ENCODE data around the gene KIAA1210. TPM values are rescaled to one million over a fixed set of nuclear protein-coding genes. Genes with fewer than 3 reads are reported as not detected.

The KIAA1210 gene
- polyA plus RNA-seq (2012; ENCODE audit: low read depth, missing spikeins) = not detected

DNA sequence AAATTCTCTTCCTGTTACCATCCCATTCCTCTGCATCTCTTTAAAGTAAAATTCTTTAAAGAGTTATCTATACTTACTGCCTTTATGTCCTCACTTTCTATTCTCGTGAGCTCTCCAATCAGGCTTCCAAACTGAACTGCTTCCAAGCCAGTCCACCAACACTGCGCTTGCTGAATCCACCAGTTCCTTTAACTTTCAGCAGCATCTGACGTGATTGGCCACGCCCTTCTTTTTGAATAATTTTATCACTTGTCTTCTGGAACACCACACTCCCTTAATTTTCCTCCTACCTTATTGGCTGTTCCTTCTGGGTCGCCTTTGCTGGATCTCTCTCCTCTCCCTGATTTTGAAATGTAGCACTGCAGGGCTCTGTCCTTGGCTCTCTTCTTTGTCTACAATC is at the start of gene KIAA1210:
KIAA1210 (minus strand) TSS at position 163 of the 400 bp plus-strand sequence. CDS start 4,170 bp downstream, outside the sequence.
- DNase-seq (ENCODE audit: insufficient read length, low spot score) = no peak
- no peak for TF ChIP-seq POU2F2 (IDR thresholded peaks at IDR 0.05; ENCODE audit: low read depth, low read length)
- no peak for TF ChIP-seq TAF1 (IDR thresholded peaks at IDR 0.05; ENCODE audit: low read depth, low read length)
- no peak for TF ChIP-seq SPI1 (IDR thresholded peaks at IDR 0.05; ENCODE audit: low read depth, low read length)
- TF ChIP-seq POLR2AphosphoS5 (IDR thresholded peaks at IDR 0.05; ENCODE audit: low read depth, low read length) = no peak
- no peak for TF ChIP-seq PAX5 (IDR thresholded peaks at IDR 0.05; ENCODE audit: insufficient read depth, low read length, severe bottlenecking)
- TF ChIP-seq POLR2A (IDR thresholded peaks at IDR 0.05; ENCODE audit: low read depth, low read length) = no peak
- no peak for FAIRE-seq

DNA sequence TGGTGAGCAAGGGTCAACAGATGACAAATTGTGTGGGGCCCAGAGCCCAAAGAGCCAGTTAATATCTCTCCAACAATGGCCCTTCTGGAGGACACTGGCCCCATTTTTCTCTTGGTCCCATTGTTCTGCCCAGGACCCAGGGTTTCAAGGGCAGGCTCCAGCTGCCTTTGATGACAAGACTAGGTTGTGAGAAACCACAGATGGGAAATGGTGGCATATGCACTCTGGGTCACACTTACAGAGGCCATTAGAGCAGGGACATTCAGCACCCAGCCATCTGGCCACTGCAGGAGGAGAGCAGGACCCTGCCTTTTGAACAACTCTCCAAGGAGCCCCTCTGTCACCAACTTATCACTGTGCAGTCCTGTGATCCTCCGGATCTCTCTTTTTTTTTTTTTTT is 49.7 kb upstream of the KIAA1210 start:
- no peak for FAIRE-seq
- no peak for TF ChIP-seq PAX5 (IDR thresholded peaks at IDR 0.05; ENCODE audit: insufficient read depth, low read length, severe bottlenecking)
- no peak for TF ChIP-seq POU2F2 (IDR thresholded peaks at IDR 0.05; ENCODE audit: low read depth, low read length)
- TF ChIP-seq SPI1 (IDR thresholded peaks at IDR 0.05; ENCODE audit: low read depth, low read length) = no peak
- TF ChIP-seq TAF1 (IDR thresholded peaks at IDR 0.05; ENCODE audit: low read depth, low read length) = no peak
- TF ChIP-seq POLR2AphosphoS5 (IDR thresholded peaks at IDR 0.05; ENCODE audit: low read depth, low read length) = no peak
- TF ChIP-seq POLR2A (IDR thresholded peaks at IDR 0.05; ENCODE audit: low read depth, low read length) = no peak

GRCh38 chrX:119174900-119175299 is 47.3 kb upstream of the KIAA1210 start:
- DNase-seq (ENCODE audit: insufficient read length, low spot score) (no peak), FAIRE-seq (no peak)
- TF ChIP-seq TAF1 (IDR thresholded peaks at IDR 0.05; ENCODE audit: low read depth, low read length) (no peak), PAX5 (IDR thresholded peaks at IDR 0.05; ENCODE audit: insufficient read depth, low read length, severe bottlenecking) (no peak), POLR2AphosphoS5 (IDR thresholded peaks at IDR 0.05; ENCODE audit: low read depth, low read length) (no peak), SPI1 (IDR thresholded peaks at IDR 0.05; ENCODE audit: low read depth, low read length) (no peak), POLR2A (IDR thresholded peaks at IDR 0.05; ENCODE audit: low read depth, low read length) (no peak), POU2F2 (IDR thresholded peaks at IDR 0.05; ENCODE audit: low read depth, low read length) (no peak)

More for the DNA sequence above, 49.7 kb upstream of the KIAA1210 start:
- DNase-seq (ENCODE audit: insufficient read length, low spot score) = no peak

DNA sequence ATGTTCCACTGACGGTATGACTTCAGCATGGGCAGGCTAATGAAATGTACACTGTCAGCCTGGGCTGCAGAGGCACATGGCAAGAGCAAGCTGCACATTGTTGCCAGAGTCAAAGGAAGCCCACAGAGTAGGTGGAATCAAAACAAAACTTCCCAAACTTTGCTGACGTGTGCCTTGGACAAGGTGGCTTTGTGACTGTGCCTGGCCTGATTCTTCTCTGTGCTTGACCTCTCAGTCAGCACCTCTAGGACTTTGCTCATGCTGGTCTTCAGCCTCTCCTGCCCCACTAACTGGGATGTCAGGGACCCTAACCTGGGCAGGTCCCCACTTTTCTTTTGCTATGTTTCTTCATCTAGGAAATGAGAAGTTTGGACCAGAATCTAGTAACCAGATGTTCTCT is 40.5 kb upstream of the KIAA1210 start:
- DNase-seq (ENCODE audit: insufficient read length, low spot score) (no peak), FAIRE-seq (no peak)
- TF ChIP-seq SPI1 (IDR thresholded peaks at IDR 0.05; ENCODE audit: low read depth, low read length) (no peak), POLR2A (IDR thresholded peaks at IDR 0.05; ENCODE audit: low read depth, low read length) (no peak), POU2F2 (IDR thresholded peaks at IDR 0.05; ENCODE audit: low read depth, low read length) (no peak), PAX5 (IDR thresholded peaks at IDR 0.05; ENCODE audit: insufficient read depth, low read length, severe bottlenecking) (no peak), POLR2AphosphoS5 (IDR thresholded peaks at IDR 0.05; ENCODE audit: low read depth, low read length) (no peak), TAF1 (IDR thresholded peaks at IDR 0.05; ENCODE audit: low read depth, low read length) (no peak)

GRCh38 chrX:119158226-119158625 is 30.6 kb upstream of the KIAA1210 start:
- FAIRE-seq (no peak), DNase-seq (ENCODE audit: insufficient read length, low spot score) (no peak)
- TF ChIP-seq PAX5 (IDR thresholded peaks at IDR 0.05; ENCODE audit: insufficient read depth, low read length, severe bottlenecking) (no peak), TAF1 (IDR thresholded peaks at IDR 0.05; ENCODE audit: low read depth, low read length) (no peak), POLR2AphosphoS5 (IDR thresholded peaks at IDR 0.05; ENCODE audit: low read depth, low read length) (no peak), POLR2A (IDR thresholded peaks at IDR 0.05; ENCODE audit: low read depth, low read length) (no peak), POU2F2 (IDR thresholded peaks at IDR 0.05; ENCODE audit: low read depth, low read length) (no peak), SPI1 (IDR thresholded peaks at IDR 0.05; ENCODE audit: low read depth, low read length) (no peak)

DNA sequence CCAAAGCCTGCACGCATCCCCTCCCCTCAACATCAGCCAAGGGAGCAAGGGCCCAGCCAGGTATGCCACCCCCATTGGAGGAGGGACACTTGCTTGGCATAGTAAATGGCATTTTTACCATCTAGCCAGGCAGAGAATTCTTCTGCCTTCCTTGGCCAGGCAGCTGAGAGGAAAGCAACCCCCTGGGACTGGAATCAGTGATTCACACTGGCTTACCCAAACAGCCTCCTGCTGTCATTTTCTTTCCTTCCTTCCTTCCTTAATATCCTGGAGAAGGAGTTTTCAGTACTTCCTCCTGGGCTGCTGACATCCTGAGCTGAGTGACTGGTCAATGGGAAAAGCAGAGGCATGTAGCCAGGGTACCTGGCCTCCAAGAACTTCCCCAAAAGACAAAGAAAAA is 28.6 kb upstream of the KIAA1210 start:
- no peak for FAIRE-seq
- no peak for DNase-seq (ENCODE audit: insufficient read length, low spot score)

DNA sequence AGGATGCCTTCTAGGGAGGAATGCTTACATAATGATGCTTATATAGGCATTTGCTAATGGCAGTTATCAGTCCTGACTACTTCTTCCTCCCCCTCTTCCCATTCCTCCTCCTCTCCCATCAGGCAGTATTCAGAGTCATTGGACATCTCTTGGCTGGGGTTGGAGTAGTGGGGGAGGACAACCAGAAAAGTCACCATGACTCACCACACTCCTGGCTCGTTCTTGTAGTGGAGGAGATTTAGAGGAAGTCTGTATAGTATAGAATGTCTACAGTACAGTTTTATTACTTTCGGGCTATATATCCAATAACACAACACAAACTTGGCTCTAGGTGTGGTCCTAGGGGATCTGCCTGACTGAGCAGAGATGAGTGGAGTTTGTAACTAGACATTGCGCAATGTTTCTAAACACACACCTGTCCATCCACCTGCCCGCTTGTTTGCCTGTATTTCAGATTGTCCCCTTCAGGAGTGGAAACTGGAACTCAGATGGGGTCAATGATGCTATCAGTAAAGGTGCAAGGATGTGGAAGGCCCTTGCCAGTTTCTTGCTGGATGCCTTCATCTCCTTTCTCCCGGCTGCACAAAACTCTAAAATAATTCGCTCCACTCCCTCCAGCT is 27.9 kb upstream of the KIAA1210 start:
- no peak for DNase-seq (ENCODE audit: insufficient read length, low spot score)
- FAIRE-seq = no peak
- TF ChIP-seq SPI1 (IDR thresholded peaks at IDR 0.05; ENCODE audit: low read depth, low read length) (no peak), TAF1 (IDR thresholded peaks at IDR 0.05; ENCODE audit: low read depth, low read length) (no peak), POLR2AphosphoS5 (IDR thresholded peaks at IDR 0.05; ENCODE audit: low read depth, low read length) (no peak), PAX5 (IDR thresholded peaks at IDR 0.05; ENCODE audit: insufficient read depth, low read length, severe bottlenecking) (no peak), POU2F2 (IDR thresholded peaks at IDR 0.05; ENCODE audit: low read depth, low read length) (no peak), POLR2A (IDR thresholded peaks at IDR 0.05; ENCODE audit: low read depth, low read length) (no peak)

More for the DNA sequence above, 28.6 kb upstream of the KIAA1210 start:
- TF ChIP-seq POLR2A (IDR thresholded peaks at IDR 0.05; ENCODE audit: low read depth, low read length) (no peak), POLR2AphosphoS5 (IDR thresholded peaks at IDR 0.05; ENCODE audit: low read depth, low read length) (no peak), PAX5 (IDR thresholded peaks at IDR 0.05; ENCODE audit: insufficient read depth, low read length, severe bottlenecking) (no peak), TAF1 (IDR thresholded peaks at IDR 0.05; ENCODE audit: low read depth, low read length) (no peak), SPI1 (IDR thresholded peaks at IDR 0.05; ENCODE audit: low read depth, low read length) (no peak), POU2F2 (IDR thresholded peaks at IDR 0.05; ENCODE audit: low read depth, low read length) (no peak)

- no peak for TF ChIP-seq TAF1 (IDR thresholded peaks at IDR 0.05; ENCODE audit: low read depth, low read length)
- TF ChIP-seq POLR2A (IDR thresholded peaks at IDR 0.05; ENCODE audit: low read depth, low read length) = no peak
- DNase-seq (ENCODE audit: insufficient read length, low spot score) = no peak
- FAIRE-seq = no peak
These were observed 23.4 kb upstream of the KIAA1210 start for GRCh38 chrX:119151051-119151380.

GRCh38 chrX:119150163-119151050 is 22.8 kb upstream of the KIAA1210 start:
- TF ChIP-seq SPI1 (IDR thresholded peaks at IDR 0.05; ENCODE audit: low read depth, low read length) (no peak), POLR2A (IDR thresholded peaks at IDR 0.05; ENCODE audit: low read depth, low read length) (no peak), POLR2AphosphoS5 (IDR thresholded peaks at IDR 0.05; ENCODE audit: low read depth, low read length) (no peak), POU2F2 (IDR thresholded peaks at IDR 0.05; ENCODE audit: low read depth, low read length) (no peak), TAF1 (IDR thresholded peaks at IDR 0.05; ENCODE audit: low read depth, low read length) (no peak), PAX5 (IDR thresholded peaks at IDR 0.05; ENCODE audit: insufficient read depth, low read length, severe bottlenecking) (no peak)
- FAIRE-seq = no peak
- DNase-seq (ENCODE audit: insufficient read length, low spot score) = no peak

All from GM12891 (cell line).